Lower leg skin (tissue), 3 donors: ENCODE results near the gene VASN.

ENCODE experiments used
- POLR2A ChIP-seq, 2 donors: fragments of 450-650 bp; IDR thresholded peaks; one replicate each; pipeline ENCODE4 v1.6.1; 2016 to 2017; ENCODE audit warnings: antibody characterized with exemption in 2 of 2, mild to moderate bottlenecking in 1 of 2, moderate library complexity in 1 of 2
- TF ChIP-seq, protein P1 (sequence below), 3 donors: fragments of 450-650 bp; IDR thresholded peaks; one replicate each; pipeline ENCODE4 v1.5.1; 2016; ENCODE audit warnings: antibody characterized with exemption in 3 of 3, mild to moderate bottlenecking in 3 of 3, moderate library complexity in 2 of 3

GRCh38 chr16:4336701-4337539 is 34.7 kb upstream of the VASN start:
- TF ChIP-seq, protein P1, sequence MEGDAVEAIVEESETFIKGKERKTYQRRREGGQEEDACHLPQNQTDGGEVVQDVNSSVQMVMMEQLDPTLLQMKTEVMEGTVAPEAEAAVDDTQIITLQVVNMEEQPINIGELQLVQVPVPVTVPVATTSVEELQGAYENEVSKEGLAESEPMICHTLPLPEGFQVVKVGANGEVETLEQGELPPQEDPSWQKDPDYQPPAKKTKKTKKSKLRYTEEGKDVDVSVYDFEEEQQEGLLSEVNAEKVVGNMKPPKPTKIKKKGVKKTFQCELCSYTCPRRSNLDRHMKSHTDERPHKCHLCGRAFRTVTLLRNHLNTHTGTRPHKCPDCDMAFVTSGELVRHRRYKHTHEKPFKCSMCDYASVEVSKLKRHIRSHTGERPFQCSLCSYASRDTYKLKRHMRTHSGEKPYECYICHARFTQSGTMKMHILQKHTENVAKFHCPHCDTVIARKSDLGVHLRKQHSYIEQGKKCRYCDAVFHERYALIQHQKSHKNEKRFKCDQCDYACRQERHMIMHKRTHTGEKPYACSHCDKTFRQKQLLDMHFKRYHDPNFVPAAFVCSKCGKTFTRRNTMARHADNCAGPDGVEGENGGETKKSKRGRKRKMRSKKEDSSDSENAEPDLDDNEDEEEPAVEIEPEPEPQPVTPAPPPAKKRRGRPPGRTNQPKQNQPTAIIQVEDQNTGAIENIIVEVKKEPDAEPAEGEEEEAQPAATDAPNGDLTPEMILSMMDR (IDR thresholded peaks at IDR 0.05) = no peak
- TF ChIP-seq POLR2A (IDR thresholded peaks at IDR 0.05) = no peak
